HG03457 (cell line): ENCODE data around the gene AQP7.
"Not testable (repeated sequence)": the region's sequence is repeated elsewhere in the genome, so short reads cannot be mapped to it uniquely, and the experiment has no call there.

Experiments
- ATAC-seq: cut with Tn5 transposase; IDR thresholded peaks from one replicate; pipeline ENCODE4 v1.9.1; 2021; ENCODE audit warnings: moderate number of reproducible peaks; ENCODE audit not compliant: unreplicated experiment

AQP7 gene

DNA sequence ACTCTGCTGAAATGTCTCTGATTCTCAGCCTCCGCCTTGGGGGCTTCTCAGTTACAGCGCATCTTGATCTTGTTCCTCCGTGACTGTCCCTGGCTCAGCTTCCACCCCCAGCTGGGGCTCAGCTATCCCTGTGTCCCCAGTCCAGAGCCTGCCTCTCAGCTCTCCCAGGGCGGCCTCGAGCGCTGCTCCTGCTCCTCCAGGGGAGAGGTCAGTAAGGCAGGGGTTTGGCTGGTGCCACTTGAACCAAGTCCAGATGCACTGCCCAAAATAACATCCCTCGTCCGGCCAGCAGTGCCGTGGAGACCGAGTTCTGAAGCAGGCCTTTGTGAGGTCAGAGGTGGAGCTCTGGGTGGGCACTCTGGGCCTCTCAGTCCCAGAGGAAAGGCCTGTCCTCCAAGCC, at the start of gene AQP7:
AQP7 (minus strand) TSS at position 198 of the 400 bp plus-strand sequence. CDS start 1,306 bp downstream, outside the sequence.
- ATAC-seq: not testable (repeated sequence)

DNA sequence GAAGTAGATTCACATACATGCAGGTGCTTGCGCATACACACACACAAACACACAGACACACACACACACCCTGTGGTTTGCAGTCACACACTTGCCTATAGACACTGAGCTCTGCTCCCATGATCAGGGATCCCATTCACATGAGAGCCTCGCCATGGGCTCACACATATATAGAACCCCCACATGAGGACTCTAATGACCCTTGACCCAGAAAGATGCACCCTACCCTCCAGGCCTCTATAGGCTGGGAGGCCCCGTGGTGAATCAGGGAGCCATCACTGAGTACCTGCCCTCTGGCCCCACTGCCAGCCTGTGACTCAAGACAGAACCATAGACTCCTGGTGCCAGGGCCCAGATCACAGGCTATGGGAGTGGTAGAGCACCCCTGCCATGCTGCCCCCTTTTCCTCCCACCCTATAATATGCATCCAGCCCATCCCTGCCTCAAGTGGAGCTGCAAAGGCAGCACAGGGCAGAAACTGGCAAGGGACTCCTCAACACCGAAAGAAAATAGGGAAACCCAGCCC, 48.3 kb upstream of the AQP7 start:
- ATAC-seq: no peak

DNA sequence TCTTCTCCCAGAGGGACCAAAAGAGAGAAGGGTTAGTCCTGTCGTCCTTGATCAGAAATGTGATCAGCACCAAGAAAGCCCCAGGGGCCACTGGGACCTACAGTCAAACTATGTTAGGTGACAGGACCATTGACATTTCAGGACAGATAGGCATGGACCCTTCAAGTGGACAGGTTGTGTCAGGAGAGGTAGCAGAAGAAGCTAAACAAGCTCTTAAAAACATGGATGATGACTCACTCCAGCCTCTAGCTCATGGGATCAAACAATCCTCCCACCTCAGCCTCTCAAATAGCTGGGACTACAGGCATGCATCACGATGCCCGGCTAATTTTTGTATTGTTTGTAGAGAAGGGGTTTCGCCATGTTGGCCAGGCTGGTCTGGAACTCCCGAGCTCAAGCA, 47.3 kb upstream of the AQP7 start:
- ATAC-seq: no peak

DNA sequence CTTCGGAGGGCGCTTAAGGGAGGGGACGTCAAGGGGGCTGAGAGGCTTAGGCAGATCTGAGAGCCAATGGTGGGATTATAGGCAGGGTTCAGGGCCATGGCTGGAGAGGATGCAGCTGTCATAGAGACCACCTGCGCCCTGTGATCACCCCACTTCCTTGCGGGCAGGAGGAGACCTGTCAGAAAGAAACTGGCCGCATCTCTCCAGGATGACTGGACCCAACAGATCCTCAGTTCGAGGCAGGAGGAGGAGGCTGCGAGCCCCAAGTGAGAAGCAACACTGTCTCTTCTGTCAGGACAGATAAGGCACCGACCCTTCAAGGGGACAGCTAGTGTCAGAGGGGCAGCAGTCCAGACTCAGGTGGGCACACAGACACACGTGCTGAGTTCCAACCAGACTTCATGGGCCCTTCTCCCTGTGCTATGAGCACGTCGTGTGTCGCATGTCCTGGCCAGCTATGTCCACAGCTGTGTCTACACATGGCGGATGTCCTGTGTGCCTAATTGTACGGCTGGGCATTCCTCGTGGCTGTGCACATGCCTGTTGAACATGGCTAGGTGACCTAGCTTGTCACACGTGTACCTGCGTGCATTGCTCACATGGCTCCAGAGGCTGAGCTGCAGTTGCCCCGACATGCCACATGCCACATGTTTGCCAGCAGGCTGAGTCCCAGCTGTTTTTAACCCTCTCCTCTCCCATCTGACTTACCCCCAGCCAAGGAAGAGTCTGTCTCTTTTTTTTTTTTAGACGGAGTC, 45.6 kb upstream of the AQP7 start:
- ATAC-seq: no peak

GRCh38 chr9:33446946-33447798, 44.8 kb upstream of the AQP7 start, which contains the start of gene AQP3:
AQP3 (minus strand) TSS chr9:33447593; CDS start chr9:33447530, 63 bp downstream.
- peak; percentile 26 for ATAC-seq

DNA sequence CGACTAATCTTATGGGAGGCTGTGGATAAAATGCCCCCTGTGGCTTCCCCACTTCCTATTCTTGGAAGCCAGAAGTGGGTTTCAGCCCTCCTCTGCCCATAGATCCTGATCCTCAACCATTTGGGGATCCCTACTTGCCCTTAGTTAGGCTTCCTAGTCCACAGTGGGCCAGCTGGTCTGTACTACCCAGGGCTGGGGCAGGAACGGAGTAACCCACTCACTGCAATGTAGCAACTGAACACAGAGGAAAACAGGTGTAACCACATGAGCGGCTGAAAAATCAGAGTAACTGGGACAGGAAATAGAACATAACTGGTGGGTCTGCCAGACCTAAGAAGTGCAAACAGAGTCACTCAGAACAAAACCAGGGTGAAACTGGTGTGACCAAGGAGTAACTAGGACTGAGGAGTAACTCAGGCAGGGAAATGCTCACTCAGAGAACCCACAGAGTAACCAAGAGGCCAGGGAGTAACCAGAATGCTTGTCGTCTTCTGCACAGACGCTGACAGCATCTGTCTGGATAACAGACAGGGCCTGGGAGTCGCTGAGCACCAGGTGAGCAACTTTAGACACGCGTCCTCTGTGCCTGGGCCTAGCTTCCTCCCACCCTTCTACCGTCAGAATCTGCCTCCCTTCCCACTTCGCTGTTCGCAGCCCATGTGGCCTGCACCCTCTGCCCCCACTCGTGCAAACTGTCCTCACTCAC, 44.0 kb upstream of the AQP7 start:
- ATAC-seq: peak; percentile 85

GRCh38 chr9:33445389-33446239, 43.2 kb upstream of the AQP7 start:
- no peak for ATAC-seq

DNA sequence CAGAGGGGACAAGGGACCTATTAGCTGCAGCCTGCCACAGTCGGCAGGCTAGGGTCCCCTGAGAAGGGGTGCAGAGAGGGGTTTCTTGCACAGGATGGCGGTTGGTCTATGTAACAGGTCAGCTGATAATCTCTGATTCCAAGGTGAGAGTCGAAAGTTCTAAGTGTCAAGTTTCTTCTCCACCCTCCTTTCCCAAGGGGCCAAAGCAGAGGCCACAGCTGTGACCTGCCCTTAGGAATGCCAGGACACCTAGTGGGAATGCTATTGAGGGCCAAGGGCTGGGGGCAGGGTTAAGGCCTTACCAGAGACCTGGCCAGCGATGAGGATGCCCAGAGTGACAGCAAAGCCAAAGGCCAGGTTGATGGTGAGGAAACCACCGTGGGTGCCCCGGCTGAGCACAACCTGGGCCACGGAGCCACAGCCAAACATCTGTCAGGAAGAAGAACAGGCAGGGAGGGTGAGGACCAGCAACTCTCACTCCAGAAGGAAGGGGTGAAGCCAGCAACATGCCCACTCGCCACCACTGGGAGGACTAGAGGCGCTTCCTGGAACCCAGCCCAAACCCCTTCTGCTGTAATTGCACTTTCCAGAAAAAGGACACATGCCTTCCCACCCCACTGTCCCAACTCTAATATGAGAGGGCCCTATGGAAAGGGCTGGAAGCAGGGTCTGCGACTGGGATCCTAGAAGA, 41.2 kb upstream of the AQP7 start:
- no peak for ATAC-seq

GRCh38 chr9:33443047-33443446, 40.7 kb upstream of the AQP7 start:
- no peak for ATAC-seq

DNA sequence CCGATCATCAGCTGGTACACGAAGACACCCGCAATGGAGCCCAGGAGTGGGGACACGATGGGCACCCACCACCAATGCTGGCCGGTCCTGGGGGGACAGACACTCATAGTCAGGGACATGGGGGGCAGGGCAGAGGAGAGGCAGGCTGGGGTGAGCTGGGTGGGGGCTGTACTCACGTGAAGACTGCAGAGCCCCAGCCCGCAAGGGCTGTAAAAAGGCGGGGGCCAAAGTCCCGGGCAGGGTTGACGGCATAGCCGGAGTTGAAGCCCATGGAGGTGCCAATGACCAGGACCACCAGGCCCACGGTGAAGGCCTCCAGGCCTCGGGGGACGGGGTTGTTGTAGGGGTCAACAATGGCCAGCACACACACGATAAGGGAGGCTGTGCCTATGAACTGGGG, 39.8 kb upstream of the AQP7 start:
- no peak for ATAC-seq

DNA sequence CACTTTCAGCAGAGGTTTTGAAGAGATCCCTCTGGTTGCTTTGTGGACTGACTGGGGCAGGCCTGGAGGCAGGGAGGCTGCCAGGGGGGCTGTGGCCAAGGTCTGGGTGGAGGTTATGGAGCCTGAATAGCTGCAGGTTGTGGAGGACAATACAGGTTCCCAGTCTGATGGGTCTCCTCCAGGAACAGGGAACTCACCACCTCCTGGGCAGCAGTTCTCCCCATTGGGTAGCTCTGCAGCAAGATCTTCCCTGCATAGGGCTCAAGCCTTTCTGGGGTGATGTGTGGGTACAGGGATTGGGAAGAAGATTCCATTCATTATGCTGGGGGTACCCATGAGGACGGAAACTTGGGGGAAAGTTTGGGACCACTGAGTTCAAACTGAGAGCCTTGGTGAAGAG, 38.2 kb upstream of the AQP7 start:
- ATAC-seq: no peak

- no peak for ATAC-seq
Observed at GRCh38 chr9:33440204-33440603, 37.8 kb upstream of the AQP7 start.

DNA sequence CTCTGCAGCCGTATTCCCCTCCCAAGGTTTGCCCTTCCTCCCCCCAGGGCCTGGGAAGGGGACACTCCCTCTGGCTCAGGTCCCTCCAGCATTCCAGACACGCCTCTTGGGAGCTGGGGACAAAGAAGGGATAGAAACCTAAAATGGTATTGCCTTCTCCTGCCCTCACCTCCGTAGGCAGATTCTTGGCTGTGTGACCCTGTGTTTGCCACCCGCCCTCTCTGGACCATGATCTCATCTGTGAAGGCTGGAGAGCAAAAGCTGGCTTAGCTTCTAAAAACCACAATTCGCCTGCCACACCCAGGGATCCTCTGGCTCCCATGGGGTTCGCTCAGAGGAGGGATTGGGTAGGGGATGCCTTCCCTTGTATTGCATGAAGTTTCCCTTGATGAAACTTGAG, 37.4 kb upstream of the AQP7 start:
- no peak for ATAC-seq

- ATAC-seq: no peak
Observed at GRCh38 chr9:33438926-33439680, 36.7 kb upstream of the AQP7 start.

DNA sequence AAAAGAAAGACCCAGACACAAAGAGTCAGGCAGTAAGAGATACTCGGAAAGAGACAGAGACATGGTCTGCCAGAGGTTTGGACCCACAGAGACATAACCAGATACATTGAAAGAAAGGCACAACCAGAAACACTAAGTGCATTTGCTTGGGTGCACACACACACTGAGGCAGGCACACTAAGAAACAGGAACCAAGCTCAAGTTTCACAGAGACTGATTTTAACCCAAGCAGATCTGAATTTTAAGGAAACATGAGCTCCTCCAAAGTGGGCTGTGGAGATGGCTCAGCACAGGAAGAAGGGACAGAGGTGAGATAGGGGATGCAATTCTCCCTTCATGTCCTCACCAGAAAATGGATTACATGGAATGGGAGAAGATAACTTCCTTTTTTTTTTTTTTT, 35.5 kb upstream of the AQP7 start:
- ATAC-seq: no peak

- no peak for ATAC-seq
Observed at GRCh38 chr9:33437205-33437604, 34.8 kb upstream of the AQP7 start.

- ATAC-seq: no peak
Observed at GRCh38 chr9:33436445-33436844, 34.1 kb upstream of the AQP7 start.

DNA sequence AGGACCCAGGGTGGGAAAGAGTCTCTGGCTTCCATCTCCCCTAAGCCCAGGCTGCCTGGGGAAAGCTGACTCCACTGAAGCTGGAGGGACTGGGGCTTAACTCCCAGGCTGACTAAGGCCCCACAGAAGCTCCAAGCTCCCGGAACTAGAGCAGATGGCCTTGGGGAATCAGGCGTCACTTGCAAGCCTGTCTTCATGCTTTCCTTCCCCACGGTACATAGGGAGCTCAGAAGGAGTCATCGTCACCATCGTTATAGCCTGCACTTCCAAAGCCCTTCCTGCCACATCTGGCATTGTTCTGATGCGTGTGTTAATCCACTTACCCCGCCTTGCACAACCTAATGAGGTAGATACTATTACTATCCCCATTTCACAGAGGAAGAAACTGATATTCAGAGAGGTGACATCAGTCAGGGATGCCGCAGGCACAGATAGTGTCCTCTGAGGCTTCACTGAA, 33.5 kb upstream of the AQP7 start:
- no peak for ATAC-seq
